HL-60 (cell line): ENCODE measurements around the gene FTSJ1.

Experiments
- DNase-seq, 2 experiments: peaks; one replicate each; pipeline ENCODE4 v3.0.0-alpha.2; 2010 to 2020; ENCODE audit warnings: low read depth in 1 of 2, low spot score in 1 of 2
- H3K27ac ChIP-seq: fragments of 250-450 bp; sonication (Bioruptor Pico); replicated peaks from 2 replicates; pipeline ENCODE4 v1.5.1; 2020; ENCODE audit warnings: mild to moderate bottlenecking, moderate library complexity
- H3K27me3 ChIP-seq: fragments of 250-450 bp; sonication (Bioruptor Pico); 2 replicates; pipeline ENCODE4 v1.5.1; 2021; ENCODE audit warnings: mild to moderate bottlenecking, moderate library complexity; ENCODE audit not compliant: insufficient read depth, poor library complexity, severe bottlenecking
- H3K4me3 ChIP-seq: replicated peaks from 2 replicates; pipeline ENCODE4 v1.5.1; 2011; ENCODE audit warnings: mild to moderate bottlenecking, control low read depth, low read length; ENCODE audit not compliant: insufficient read depth
- GABPA ChIP-seq: IDR thresholded peaks from 2 replicates; pipeline ENCODE4 v1.6.1; 2012; ENCODE audit warnings: low read depth
- POLR2AphosphoS5 ChIP-seq: IDR thresholded peaks from 2 replicates; pipeline ENCODE4 v1.6.1; 2012; ENCODE audit warnings: low read depth
- REST ChIP-seq: IDR thresholded peaks from 2 replicates; pipeline ENCODE4 v1.6.1; 2012; ENCODE audit warnings: low read depth; ENCODE audit not compliant: insufficient replicate concordance
- SPI1 ChIP-seq: IDR thresholded peaks from 2 replicates; pipeline ENCODE4 v1.6.1; 2012; ENCODE audit warnings: low read depth, mild to moderate bottlenecking, borderline replicate concordance
- TF ChIP-seq, protein P1 (sequence below): IDR thresholded peaks from one replicate; pipeline ENCODE4 v1.5.1; 2011; ENCODE audit warnings: low read length, control low read depth, inconsistent platforms; ENCODE audit not compliant: insufficient read depth

The FTSJ1 gene

GRCh38 chrX:48512371-48512935, 36.5 kb downstream of the FTSJ1 start:
- no peak for DNase-seq
- H3K27ac ChIP-seq: no peak overlapping the region
- TF ChIP-seq, protein P1, sequence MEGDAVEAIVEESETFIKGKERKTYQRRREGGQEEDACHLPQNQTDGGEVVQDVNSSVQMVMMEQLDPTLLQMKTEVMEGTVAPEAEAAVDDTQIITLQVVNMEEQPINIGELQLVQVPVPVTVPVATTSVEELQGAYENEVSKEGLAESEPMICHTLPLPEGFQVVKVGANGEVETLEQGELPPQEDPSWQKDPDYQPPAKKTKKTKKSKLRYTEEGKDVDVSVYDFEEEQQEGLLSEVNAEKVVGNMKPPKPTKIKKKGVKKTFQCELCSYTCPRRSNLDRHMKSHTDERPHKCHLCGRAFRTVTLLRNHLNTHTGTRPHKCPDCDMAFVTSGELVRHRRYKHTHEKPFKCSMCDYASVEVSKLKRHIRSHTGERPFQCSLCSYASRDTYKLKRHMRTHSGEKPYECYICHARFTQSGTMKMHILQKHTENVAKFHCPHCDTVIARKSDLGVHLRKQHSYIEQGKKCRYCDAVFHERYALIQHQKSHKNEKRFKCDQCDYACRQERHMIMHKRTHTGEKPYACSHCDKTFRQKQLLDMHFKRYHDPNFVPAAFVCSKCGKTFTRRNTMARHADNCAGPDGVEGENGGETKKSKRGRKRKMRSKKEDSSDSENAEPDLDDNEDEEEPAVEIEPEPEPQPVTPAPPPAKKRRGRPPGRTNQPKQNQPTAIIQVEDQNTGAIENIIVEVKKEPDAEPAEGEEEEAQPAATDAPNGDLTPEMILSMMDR: no peak
- TF ChIP-seq SPI1 (no peak), GABPA (no peak)
- no peak overlapping the region for H3K4me3 ChIP-seq
- no peaks in the 10 kb centered on the region for H3K27me3 ChIP-seq

DNA sequence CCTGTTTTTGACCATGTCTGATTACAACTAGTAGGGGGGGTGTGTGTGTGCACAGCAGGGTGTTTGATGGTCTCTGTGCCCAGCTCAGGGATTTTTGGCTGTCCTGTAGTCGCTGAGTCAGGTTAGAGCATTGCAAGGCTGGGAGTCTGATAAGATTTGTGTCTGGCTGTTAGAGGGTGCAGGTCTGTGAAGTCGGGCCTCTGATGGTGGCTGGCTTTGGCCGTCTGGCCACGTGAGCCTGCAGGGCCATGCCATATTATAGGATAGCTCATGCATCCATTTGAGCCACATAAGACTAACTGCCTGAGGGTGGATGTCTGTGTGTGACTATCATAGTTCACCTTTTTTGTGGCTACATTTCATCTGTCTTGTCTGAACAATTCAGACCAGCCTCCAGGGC, 37.7 kb downstream of the FTSJ1 start:
- TF ChIP-seq REST: no peak
- TF ChIP-seq POLR2AphosphoS5: no peak
- TF ChIP-seq GABPA: no peak
- TF ChIP-seq, protein P1: no peak
- TF ChIP-seq SPI1: no peak
- no peak overlapping the region for H3K27ac ChIP-seq
- H3K27me3 ChIP-seq: no peaks in the 10 kb centered on the region
- no peak for DNase-seq
- no peak overlapping the region for H3K4me3 ChIP-seq

- TF ChIP-seq REST: no peak
- no peak for TF ChIP-seq SPI1
- TF ChIP-seq POLR2AphosphoS5: no peak
- TF ChIP-seq GABPA: no peak
- TF ChIP-seq, protein P1: no peak
- no peaks in the 10 kb centered on the region for H3K27me3 ChIP-seq
- no peak overlapping the region for H3K4me3 ChIP-seq
- no peak overlapping the region for H3K27ac ChIP-seq
- DNase-seq: no peak
Measured at GRCh38 chrX:48514126-48514806, 38.3 kb downstream of the FTSJ1 start.
